ENCODE data around the gene RHBDF2. TPM values are rescaled to one million over a fixed set of nuclear protein-coding genes. Genes with fewer than 3 reads are reported as not detected.

The RHBDF2 gene
- total RNA-seq, 1 donor from 2014 or later: 11.8 TPM

GRCh38 chr17:76444518-76445311 lies 56.5 kb downstream of the RHBDF2 start:
- H3K27ac Mint-ChIP-seq: no peak overlapping the region
- no peaks in the 10 kb centered on the region for H3K9me3 Mint-ChIP-seq (ENCODE audit: low read depth)
- H3K27me3 Mint-ChIP-seq: no peaks in the 10 kb centered on the region
- no peaks in the 10 kb centered on the region for H3K36me3 Mint-ChIP-seq (ENCODE audit: insufficient read depth)
- TF ChIP-seq CTCF (IDR thresholded peaks at IDR 0.05; ENCODE audit: unreplicated experiment): no peak
- peaks cover 21% of the 10 kb centered on the region for H3K4me1 Mint-ChIP-seq (ENCODE audit: low read depth)
- DNase-seq (ENCODE audit: low spot score, unreplicated experiment): no peak
- no peak overlapping the region for H3K4me3 Mint-ChIP-seq (ENCODE audit: low read depth)

GRCh38 chr17:76442341-76443338 lies 58.6 kb downstream of the RHBDF2 start:
- H3K27me3 Mint-ChIP-seq: no peaks in the 10 kb centered on the region
- no peak for TF ChIP-seq CTCF (IDR thresholded peaks at IDR 0.05; ENCODE audit: unreplicated experiment)
- DNase-seq (ENCODE audit: low spot score, unreplicated experiment): no peak
- no peaks in the 10 kb centered on the region for H3K9me3 Mint-ChIP-seq (ENCODE audit: low read depth)
- H3K36me3 Mint-ChIP-seq (ENCODE audit: insufficient read depth): peaks cover 1% of the 10 kb centered on the region
- H3K27ac Mint-ChIP-seq: no peak overlapping the region
- no peak overlapping the region for H3K4me3 Mint-ChIP-seq (ENCODE audit: low read depth)
- peaks cover 21% of the 10 kb centered on the region for H3K4me1 Mint-ChIP-seq (ENCODE audit: low read depth)

GRCh38 chr17:76441686-76442340 lies 59.4 kb downstream of the RHBDF2 start:
- no peaks in the 10 kb centered on the region for H3K9me3 Mint-ChIP-seq (ENCODE audit: low read depth)
- H3K36me3 Mint-ChIP-seq (ENCODE audit: insufficient read depth): peaks cover 1% of the 10 kb centered on the region
- no peak for DNase-seq (ENCODE audit: low spot score, unreplicated experiment)
- H3K27me3 Mint-ChIP-seq: no peaks in the 10 kb centered on the region
- no peak overlapping the region for H3K27ac Mint-ChIP-seq
- peaks cover 17% of the 10 kb centered on the region for H3K4me1 Mint-ChIP-seq (ENCODE audit: low read depth)
- H3K4me3 Mint-ChIP-seq (ENCODE audit: low read depth): no peak overlapping the region
- no peak for TF ChIP-seq CTCF (IDR thresholded peaks at IDR 0.05; ENCODE audit: unreplicated experiment)

GRCh38 chr17:76440751-76441362 lies 60.4 kb downstream of the RHBDF2 start:
- Mint-ChIP-seq H3K27me3 (no peaks in the 10 kb centered on the region), H3K27ac (no peak overlapping the region), H3K36me3 (ENCODE audit: insufficient read depth) (peaks cover 1% of the 10 kb centered on the region), H3K4me3 (ENCODE audit: low read depth) (no peak overlapping the region), H3K4me1 (ENCODE audit: low read depth) (peaks cover 9% of the 10 kb centered on the region), H3K9me3 (ENCODE audit: low read depth) (no peaks in the 10 kb centered on the region)
- TF ChIP-seq CTCF (IDR thresholded peaks at IDR 0.05; ENCODE audit: unreplicated experiment): no peak
- no peak for DNase-seq (ENCODE audit: low spot score, unreplicated experiment)
